Activated naive CD8-positive, alpha-beta T cell treated with anti-CD3 and anti-CD28 coated beads, Interleukin-2, amount 50 U/mL, for 16 hours (primary cell): ENCODE data around the gene CTPS2.

ENCODE experiments used
- DNase-seq: peaks from one replicate; pipeline ENCODE4 v3.0.0-alpha.2; 2020; ENCODE audit warnings: low read depth, low spot score

Gene CTPS2

DNA sequence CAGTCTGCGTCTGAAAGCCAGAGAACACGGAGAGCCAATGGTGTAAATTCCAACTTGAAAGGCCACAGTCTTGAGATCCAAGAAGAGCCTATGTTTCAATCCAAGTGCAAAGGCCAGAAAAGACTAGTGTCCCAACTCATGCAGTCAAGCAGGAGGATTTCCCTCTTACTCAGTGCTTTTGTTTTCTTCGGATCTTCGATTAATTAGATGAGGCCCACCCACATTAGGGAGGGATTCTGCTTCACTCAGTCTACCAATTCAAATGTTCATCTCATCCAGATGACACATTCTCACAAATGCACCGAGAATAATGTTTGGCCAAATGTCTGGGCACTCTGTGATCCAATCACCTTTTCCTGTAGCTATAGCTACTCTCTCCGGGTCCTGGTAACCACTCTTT is 154.0 kb downstream of the CTPS2 start:
- no peak for DNase-seq

DNA sequence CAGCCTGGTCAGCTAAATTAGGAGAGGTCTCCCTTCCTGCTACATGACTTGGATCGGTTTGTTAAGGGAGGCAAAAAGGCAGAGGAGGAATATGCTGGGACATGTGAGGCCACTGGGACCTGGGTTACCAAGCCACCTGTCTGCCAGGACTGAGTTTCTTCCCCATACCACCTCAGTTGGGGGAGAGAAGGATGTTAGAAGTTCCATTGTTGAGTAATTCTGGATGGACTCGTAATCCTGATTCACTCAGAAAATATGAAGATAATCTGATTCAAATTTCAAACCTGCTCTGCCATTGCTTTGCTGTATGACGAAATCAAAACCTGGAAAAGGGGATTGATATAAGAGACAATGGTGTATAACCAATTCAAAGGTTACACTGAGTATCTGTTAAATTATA is 159.9 kb downstream of the CTPS2 start:
- DNase-seq: no peak

DNA sequence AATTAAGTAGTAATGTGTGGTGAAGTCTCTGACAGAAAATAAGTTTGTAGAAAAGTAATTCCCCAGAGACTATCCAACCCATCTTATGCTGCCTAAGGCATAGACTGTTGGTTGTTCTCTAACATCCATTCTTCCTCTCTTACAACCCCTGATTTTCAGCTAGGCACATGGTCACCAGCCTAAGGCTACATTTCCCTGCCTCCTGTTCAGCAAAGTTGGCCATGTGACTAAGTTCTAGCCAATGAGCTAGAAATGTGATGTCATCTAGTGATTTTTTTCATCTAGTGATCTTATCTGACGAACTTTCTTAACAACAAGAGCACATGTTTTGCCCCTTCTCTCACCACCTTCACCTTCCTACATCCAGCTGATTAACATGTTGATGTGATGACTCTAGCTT is 164.8 kb downstream of the CTPS2 start:
- DNase-seq: no peak

DNA sequence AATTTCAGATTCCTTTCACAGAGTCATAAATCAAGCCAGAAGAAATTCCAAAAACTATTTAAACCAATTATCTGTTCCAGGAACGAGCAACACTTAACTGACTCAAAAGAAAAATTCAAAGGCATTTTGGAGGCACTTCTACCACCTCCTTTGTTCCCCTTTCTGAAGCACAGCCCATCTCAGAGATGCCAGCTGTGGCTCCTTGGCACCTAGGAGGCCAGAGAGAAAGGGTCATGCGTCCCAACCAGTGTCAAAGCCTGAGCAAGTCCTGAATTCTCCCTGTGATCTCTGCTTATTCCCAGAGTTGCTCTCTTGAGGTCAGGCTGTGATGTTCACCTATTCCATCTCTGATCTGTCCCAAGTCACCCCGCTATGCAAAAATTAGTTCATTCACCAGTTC is 167.5 kb downstream of the CTPS2 start:
- no peak for DNase-seq
